ENCODE data around the gene NUP98. TPM values are rescaled to one million over a fixed set of nuclear protein-coding genes. Genes with fewer than 3 reads are reported as not detected.
A peak's percentile ranks its signal among the peaks of the same experiment; 100 is the strongest.

NUP98 gene
- total and polyA plus RNA-seq, 2 of the 13 experiments (the other 11 are each of a cell fraction or from before 2014, with no cell fraction given), result 76.6 to 85.3 TPM

GRCh38 chr11:3642071-3642951 lies 155.0 kb downstream of the NUP98 start (continued):
- TF ChIP-seq CHCHD3 (CRISPR knock-in tag; IDR thresholded peaks at IDR 0.05) (no peak), NCOA2 (CRISPR knock-in tag; IDR thresholded peaks at IDR 0.05) (no peak), YEATS4 (CRISPR knock-in tag; IDR thresholded peaks at IDR 0.05; ENCODE audit: borderline replicate concordance) (peak; percentile 59; the same call in 1 of the 2 replicates), ZNF317 (CRISPR knock-in tag; IDR thresholded peaks at IDR 0.05) (no peak), POGZ (CRISPR knock-in tag; IDR thresholded peaks at IDR 0.05) (peak; percentile 41; the same call in 1 of the 2 replicates), KAT8 (CRISPR knock-in tag; IDR thresholded peaks at IDR 0.05) (peak; percentile 32; the same call in 1 of the 2 replicates), PRDM10 (CRISPR knock-in tag; IDR thresholded peaks at IDR 0.05; ENCODE audit: low read depth) (no peak), NRL (CRISPR knock-in tag; IDR thresholded peaks at IDR 0.05; ENCODE audit: borderline replicate concordance) (no peak), ZNF674 (CRISPR knock-in tag; IDR thresholded peaks at IDR 0.05; ENCODE audit: low read depth) (no peak), ZNF788 (CRISPR knock-in tag; IDR thresholded peaks at IDR 0.05; ENCODE audit: borderline replicate concordance) (0 out of 2 replicates have a peak, but pooled peaks have one; percentile 5), EZH2 (conservative IDR thresholded peaks at IDR 0.05; ENCODE audit: low read depth, low read length) (no peak), ZNF512 (CRISPR knock-in tag; IDR thresholded peaks at IDR 0.05) (no peak), GATA4 (IDR thresholded peaks at IDR 0.05; ENCODE audit: borderline replicate concordance, low read depth) (no peak), NFKBIZ (CRISPR knock-in tag; IDR thresholded peaks at IDR 0.05) (no peak), TBL1XR1 (IDR thresholded peaks at IDR 0.05; ENCODE audit: borderline replicate concordance, low read length, partially characterized antibody) (no peak), PHF20 (CRISPR knock-in tag; IDR thresholded peaks at IDR 0.05) (0 out of 2 replicates have a peak, but pooled peaks have one; percentile 35), SNAPC2 (CRISPR knock-in tag; IDR thresholded peaks at IDR 0.05) (peak; percentile 96), PHF5A (CRISPR knock-in tag; IDR thresholded peaks at IDR 0.05; ENCODE audit: low read depth, unreplicated experiment) (no peak), ARNTL (CRISPR knock-in tag; IDR thresholded peaks at IDR 0.05) (peak; percentile 89), TOPORS (CRISPR knock-in tag; IDR thresholded peaks at IDR 0.05) (no peak), JUND (CRISPR knock-in tag; IDR thresholded peaks at IDR 0.05) (no peak), MAFG (CRISPR knock-in tag; IDR thresholded peaks at IDR 0.05) (no peak), SALL2 (CRISPR knock-in tag; IDR thresholded peaks at IDR 0.05) (peak; percentile 61; the same call in 1 of the 2 replicates), HMG20B (CRISPR knock-in tag; conservative IDR thresholded peaks at IDR 0.05) (no peak)
- TF ChIP-seq, protein P1, sequence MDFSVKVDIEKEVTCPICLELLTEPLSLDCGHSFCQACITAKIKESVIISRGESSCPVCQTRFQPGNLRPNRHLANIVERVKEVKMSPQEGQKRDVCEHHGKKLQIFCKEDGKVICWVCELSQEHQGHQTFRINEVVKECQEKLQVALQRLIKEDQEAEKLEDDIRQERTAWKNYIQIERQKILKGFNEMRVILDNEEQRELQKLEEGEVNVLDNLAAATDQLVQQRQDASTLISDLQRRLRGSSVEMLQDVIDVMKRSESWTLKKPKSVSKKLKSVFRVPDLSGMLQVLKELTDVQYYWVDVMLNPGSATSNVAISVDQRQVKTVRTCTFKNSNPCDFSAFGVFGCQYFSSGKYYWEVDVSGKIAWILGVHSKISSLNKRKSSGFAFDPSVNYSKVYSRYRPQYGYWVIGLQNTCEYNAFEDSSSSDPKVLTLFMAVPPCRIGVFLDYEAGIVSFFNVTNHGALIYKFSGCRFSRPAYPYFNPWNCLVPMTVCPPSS (IDR thresholded peaks at IDR 0.05), result no peak
